GM21381 (cell line): ENCODE measurements around the gene TMEM132C.
"Not testable (repeated sequence)": the region's sequence is repeated elsewhere in the genome, so short reads cannot be mapped to it uniquely, and the experiment has no call there.

ENCODE experiments used
- ATAC-seq: cut with Tn5 transposase; IDR thresholded peaks from one replicate; pipeline ENCODE4 v1.9.1; 2021; ENCODE audit warnings: mild to moderate bottlenecking, moderate library complexity; ENCODE audit not compliant: unreplicated experiment

Gene TMEM132C

GRCh38 chr12:128471491-128471890 is 204.5 kb downstream of the TMEM132C start:
- ATAC-seq, result no peak

DNA sequence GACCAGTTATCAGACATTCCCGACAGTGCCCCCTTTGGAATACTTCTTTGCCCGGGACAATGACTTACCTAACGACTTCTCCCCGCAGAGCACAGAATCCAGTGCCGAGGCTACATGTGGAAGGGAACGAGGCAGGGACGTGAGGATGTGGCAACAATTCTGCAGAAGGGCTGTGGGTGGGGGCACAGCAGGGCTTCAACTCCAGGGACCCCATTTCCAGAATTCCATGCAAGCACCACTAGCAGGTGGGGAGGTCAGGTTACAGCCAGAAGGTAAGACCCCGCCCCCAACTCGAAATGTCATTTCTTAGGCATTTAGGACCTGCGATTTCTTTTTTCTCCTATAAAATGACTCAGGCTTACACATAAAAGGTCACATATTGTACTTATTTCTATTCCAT is 207.9 kb downstream of the TMEM132C start:
- ATAC-seq, result no peak

DNA sequence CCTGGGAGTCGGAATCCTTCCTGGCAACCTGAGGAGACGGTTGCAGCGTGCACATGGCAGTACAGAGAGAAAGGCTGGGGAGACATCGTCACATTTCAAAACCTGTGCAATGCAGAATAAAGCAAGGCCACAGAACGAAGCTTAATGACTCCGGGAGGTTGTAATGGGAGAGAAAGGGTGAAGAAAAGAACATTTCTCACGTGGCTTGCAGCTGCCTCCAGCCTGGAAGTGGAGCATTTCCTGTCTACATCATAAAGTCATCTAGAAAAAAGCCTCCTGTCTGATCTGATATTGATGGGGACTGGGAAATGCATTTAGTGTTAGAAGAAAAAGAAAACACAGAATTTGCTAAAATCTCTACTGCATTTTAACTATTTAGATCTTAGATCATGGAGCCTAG is 209.3 kb downstream of the TMEM132C start:
- no peak for ATAC-seq

- no peak for ATAC-seq
These were observed 216.7 kb downstream of the TMEM132C start for GRCh38 chr12:128483526-128484255.

GRCh38 chr12:128497376-128497775 is 230.4 kb downstream of the TMEM132C start:
- ATAC-seq, result not testable (repeated sequence)

DNA sequence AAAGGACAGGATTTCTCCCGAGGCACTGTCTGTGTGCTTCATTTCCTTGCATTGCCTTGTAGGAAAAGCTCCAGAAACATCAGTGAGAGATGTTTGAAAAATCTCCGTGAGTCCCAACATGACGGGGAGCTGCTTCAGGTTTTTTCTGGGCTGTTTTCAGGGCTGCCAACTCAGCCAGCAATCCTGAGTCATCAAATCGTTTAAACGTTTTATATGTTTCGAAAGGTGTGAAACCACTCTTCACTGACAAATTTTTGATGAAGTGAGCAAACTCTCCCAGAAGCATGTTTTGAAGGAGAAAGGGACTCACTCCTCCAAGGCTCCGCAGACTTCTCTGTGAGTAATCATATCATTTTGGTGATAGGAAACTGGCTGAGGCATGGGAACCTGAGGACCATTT is 240.5 kb downstream of the TMEM132C start:
- no peak for ATAC-seq

DNA sequence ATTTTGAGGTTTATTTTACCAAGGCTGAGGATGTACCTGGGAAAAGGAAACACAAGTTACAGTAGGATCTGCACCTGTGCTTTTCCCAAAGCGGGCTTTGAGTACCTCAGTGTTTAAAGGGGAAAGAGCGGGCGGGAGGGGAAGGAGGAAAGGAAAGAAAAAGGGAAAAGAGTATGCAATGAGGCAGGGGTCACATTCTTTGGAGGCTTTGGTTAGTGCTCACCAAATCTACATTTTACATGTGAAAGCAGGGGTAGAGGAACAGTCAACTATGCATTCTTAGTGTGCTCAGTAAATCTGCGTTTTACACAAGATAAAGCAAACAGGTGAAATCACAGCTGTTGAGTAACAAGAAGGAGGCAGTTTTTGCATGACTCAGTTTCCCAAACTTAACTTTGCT is 242.2 kb downstream of the TMEM132C start:
- no peak for ATAC-seq

GRCh38 chr12:128510511-128510910 is 243.5 kb downstream of the TMEM132C start:
- ATAC-seq, result no peak

GRCh38 chr12:128513331-128513730 is 246.4 kb downstream of the TMEM132C start:
- no peak for ATAC-seq

GRCh38 chr12:128513831-128514230 is 246.9 kb downstream of the TMEM132C start:
- no peak for ATAC-seq

- no peak for ATAC-seq
These were observed 251.7 kb downstream of the TMEM132C start for GRCh38 chr12:128518644-128519043.

DNA sequence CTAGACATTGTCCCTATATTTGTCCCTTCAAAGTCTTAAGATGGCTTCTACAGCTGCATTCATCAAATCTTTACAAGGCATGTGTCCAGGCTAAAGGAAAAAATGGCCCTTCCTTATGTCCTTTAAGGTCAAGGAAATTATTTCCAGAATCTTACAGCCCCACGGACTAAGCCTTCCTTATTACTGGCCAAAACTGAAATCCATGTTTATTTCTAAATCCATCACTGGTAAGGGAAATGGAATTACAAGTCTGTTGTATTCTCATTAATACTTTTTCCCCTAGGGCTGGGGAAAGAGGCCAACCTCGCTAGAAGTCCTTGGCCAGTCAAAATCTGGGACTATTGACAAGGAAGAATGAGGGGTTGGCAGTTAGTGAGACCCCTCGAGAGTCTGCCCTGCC is 252.5 kb downstream of the TMEM132C start:
- ATAC-seq, result no peak

DNA sequence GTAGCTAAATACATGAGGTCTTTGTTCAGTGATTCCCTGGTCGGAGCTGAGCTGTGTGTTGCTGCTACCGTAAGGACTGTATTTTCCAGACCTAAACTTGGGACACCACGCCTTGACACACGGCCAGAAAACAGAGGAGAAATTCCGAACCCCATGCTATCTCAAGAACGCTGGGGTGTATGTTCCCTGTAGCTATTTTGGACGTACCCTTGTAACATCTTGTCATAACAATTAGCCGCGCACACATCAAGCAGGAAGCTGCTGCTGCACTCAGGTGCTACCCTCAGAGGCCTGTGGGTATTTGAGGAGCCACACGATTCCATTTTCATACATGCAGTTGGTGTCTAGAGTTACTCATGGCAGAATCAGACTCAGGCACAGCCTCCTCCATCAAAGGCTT is 255.0 kb downstream of the TMEM132C start:
- ATAC-seq, result no peak

GRCh38 chr12:128524439-128524838 is 257.5 kb downstream of the TMEM132C start:
- no peak for ATAC-seq

DNA sequence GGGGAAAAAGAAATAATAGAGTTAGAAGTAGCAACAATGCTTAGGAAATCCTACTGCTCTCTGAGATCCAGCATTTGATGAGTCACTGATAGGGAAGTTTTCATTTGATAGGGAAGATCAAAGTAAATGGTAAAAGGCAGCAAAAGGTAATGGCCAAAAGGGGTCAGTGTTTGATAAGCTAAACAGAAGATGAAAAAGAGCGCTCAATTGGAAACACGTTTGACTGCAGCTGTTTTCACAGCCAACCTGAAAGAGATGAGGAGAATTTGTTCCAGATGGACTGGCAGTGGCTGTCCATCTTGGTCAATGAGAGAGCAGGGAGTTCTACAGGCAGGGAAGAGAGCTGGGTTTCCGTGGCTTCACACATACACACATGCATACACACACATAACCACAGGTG is 264.2 kb downstream of the TMEM132C start:
- no peak for ATAC-seq

DNA sequence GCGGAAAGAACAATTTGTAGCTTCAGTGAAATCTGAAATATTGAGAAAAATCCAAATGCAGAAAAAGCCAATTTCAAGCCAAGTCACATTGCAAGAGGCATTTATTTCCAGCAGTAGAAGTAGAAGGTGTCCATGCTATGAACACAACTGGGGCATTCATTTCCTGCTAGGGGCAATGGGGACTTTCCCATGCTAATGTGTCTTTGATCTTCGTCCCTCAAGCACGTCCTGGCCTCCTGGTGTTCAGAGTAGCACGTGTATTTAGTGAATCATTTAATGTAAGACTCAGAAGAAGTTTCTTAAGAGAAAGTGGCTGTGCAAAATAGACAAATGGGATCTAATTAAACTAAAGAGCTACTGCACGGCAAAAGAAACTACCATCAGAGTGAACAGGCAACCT is 267.9 kb downstream of the TMEM132C start:
- peak; percentile 78 for ATAC-seq

DNA sequence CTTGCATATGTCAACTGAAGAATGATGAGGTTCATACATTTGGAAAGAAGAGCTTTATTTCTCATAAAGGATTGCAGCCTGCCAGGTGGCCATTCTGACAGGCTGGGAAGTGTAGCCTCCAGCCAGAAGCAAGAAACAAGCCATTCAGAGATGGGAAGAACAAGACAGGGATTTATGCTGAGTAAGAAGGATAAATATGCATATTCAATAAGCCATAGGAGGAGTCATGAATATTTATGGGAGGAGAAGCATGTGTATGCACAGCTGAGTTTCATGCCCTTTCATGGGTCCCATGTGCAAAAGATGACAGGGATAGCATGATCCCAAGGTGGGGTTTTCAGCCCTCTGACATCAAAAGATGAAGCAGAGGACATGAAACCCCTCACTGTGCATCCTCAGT is 269.8 kb downstream of the TMEM132C start:
- ATAC-seq, result no peak

DNA sequence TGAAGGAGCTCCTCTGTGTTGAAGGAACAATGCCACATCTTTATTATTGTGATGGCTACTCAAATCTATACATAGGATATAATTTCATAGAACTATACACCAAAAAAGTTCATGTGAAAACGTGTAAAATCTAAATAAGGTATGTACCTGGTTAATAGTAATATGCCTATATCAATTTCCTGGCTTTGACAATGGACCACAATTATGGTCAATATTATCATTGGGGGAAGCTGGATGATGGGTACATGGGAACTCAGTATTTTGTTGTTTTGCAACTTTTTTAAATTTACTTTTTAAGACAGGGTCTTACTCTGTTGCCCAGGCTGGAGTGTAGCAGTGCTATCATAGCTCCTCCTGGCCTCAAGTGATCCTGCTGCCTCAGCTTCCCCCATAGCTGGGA is 270.7 kb downstream of the TMEM132C start:
- no peak for ATAC-seq

- ATAC-seq, result no peak
These were observed 275.9 kb downstream of the TMEM132C start for GRCh38 chr12:128542844-128543243.

- ATAC-seq, result no peak
These were observed 276.5 kb downstream of the TMEM132C start for GRCh38 chr12:128543460-128543859.

DNA sequence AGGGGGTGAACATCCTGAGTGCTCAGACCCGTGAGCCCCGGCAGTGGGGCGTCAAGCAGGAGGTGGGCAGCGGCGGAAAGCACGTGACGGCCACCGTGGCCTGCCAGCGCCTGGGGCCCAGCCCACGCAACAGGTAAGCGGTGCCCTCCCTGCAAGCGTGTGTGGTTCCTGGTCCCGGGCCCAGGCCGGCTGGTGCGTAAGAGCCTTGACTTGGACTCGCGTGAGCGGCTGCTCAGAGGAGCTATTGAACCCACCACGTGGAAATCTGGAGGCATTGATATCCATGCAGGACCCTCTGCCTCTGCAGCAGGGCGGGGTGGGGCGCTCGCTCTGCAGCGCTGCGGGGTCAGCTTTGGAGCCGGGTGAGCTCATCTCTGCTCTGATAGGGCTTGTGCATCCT is 277.0 kb downstream of the TMEM132C start:
- ATAC-seq, result no peak

DNA sequence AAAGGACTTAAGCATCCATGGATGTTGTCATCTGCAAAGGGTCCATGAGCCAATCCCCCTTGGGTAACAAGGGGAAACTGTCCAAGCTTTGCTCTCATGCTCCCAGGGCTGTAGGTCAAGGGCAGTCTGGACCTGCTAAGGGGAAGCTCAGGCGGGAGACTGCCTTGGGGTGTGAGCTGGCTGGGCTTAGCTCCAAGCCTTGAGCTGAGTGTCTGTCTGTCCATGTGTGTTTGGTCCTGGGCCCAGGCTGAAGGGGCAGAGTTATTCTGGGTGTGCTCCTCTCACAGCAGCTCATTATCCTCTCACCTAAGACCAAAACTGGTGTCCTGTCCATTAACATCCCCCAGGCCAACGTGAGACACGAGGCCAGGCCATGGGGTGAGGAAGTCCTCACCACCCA is 282.0 kb downstream of the TMEM132C start:
- no peak for ATAC-seq

DNA sequence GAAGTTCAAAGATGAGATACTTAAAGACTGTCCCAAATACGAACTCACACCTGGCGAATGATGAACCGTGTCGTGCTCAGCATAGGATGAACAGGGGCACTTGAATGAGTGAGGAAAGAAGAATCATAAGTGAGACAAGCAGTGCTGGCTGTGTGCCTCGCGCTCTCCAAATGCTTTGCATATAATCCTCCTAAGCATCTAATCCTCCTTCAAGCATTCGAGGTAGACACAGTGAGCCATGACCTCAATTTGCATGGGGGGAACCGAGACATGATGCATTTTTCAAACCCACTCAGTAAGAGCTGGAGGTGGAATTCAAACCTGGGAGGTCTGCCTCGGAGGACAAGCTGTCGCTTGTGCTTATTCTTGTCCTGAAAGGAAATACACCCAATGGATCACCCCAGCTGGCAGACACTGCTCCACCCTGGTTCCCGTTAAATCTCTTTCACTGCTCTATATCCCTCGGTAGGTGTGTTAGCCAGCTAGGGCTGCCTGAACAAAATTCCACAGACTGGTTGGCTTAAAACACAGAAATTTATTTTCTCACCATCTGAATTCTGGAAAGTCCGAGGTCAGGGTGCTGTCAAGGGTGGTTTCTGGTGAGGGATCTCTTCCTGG is 282.7 kb downstream of the TMEM132C start:
- no peak for ATAC-seq
